Activated naive CD8-positive, alpha-beta T cell treated with anti-CD3 and anti-CD28 coated beads, Interleukin-2, amount 10 ng/mL, durations not matched to agents 7 days and 5 days (primary cell): ENCODE data around the gene ARID5A. TPM values are rescaled to one million over a fixed set of nuclear protein-coding genes. Genes with fewer than 3 reads are reported as not detected.
A peak's percentile ranks its signal among the peaks of the same experiment; 100 is the strongest.

Experiments used
- ATAC-seq: fragments of 150-1000 bp; cut with Tn5 transposase; one replicate; pipeline ENCODE4 v1.10.0; 2021; ENCODE audit warnings: low read depth, moderate library complexity
- POLR2A ChIA-PET: fragments of 350-600 bp; sonication (Branson Sonifier 250); formaldehyde crosslinking; loops from one replicate; lab custom pipeline; 2021; ENCODE audit warnings: antibody characterized with exemption; lab: Charles Lee
- DNase-seq: peaks from one replicate; pipeline ENCODE4 v3.0.0; 2021
- H3K27ac Mint-ChIP-seq: one replicate; pipeline ENCODE4 v1.8.0; 2022; ENCODE audit warnings: mild to moderate bottlenecking, mixed read lengths
- H3K27me3 Mint-ChIP-seq: one replicate; pipeline ENCODE4 v1.8.0; 2022; ENCODE audit warnings: mild to moderate bottlenecking, moderate library complexity, mixed read lengths
- H3K36me3 Mint-ChIP-seq: one replicate; pipeline ENCODE4 v1.8.0; 2021; ENCODE audit warnings: mild to moderate bottlenecking, mixed read lengths
- H3K4me1 Mint-ChIP-seq: one replicate; pipeline ENCODE4 v1.8.0; 2021; ENCODE audit warnings: mixed read lengths
- H3K4me3 Mint-ChIP-seq: one replicate; pipeline ENCODE4 v1.8.0; 2022; ENCODE audit warnings: mild to moderate bottlenecking, moderate library complexity, mixed read lengths
- H3K9me3 Mint-ChIP-seq: one replicate; pipeline ENCODE4 v1.8.0; 2021; ENCODE audit warnings: mixed read lengths
- total RNA-seq, 2 experiments: library from RNA; stranded (reverse); gene quantifications; one replicate each; pipeline ENCODE4 v1.2.3, GENCODE V29; 2021

The ARID5A gene
- total RNA-seq, 2 experiments from 2014 or later: 62.1 to 62.8 TPM

- H3K4me3 Mint-ChIP-seq: no peak overlapping the region
- POLR2A ChIA-PET: interaction anchor here (8.4 kb wide), 1 partner anchor 11 kb away, joined by 93 read pairs; the partner anchor contains the start of gene ARID5A
- H3K9me3 Mint-ChIP-seq: no peaks in the 10 kb centered on the region
- H3K27ac Mint-ChIP-seq: peak overlapping the region; percentile 23
- peaks cover 2% of the 10 kb centered on the region for H3K27me3 Mint-ChIP-seq
- no peaks in the 10 kb centered on the region for H3K36me3 Mint-ChIP-seq
- DNase-seq: no peak
- peaks cover 56% of the 10 kb centered on the region for H3K4me1 Mint-ChIP-seq
- no peak for ATAC-seq
Measured at GRCh38 chr2:96526101-96526591, 10.4 kb upstream of the ARID5A start.

GRCh38 chr2:96526615-96527285 lies 9.8 kb upstream of the ARID5A start:
- POLR2A ChIA-PET: interaction anchor here (2.0 to 8.4 kb wide), 4 partner anchors 10 to 204 kb away, joined by 8 to 93 read pairs (median 12); partner anchors contain the start of gene ARID5A
- peak overlapping the region; percentile 82 for H3K27ac Mint-ChIP-seq
- H3K4me3 Mint-ChIP-seq: peak overlapping the region; percentile 76
- ATAC-seq (no peak), DNase-seq (no peak)
- no peaks in the 10 kb centered on the region for H3K36me3 Mint-ChIP-seq
- peaks cover 59% of the 10 kb centered on the region for H3K4me1 Mint-ChIP-seq
- H3K9me3 Mint-ChIP-seq: no peaks in the 10 kb centered on the region
- peaks cover 2% of the 10 kb centered on the region for H3K27me3 Mint-ChIP-seq

- Mint-ChIP-seq H3K9me3 (no peaks in the 10 kb centered on the region), H3K4me3 (peak overlapping the region; percentile 76)
Measured at GRCh38 chr2:96527286-96528005, 9.1 kb upstream of the ARID5A start.

GRCh38 chr2:96528006-96528699 lies 8.4 kb upstream of the ARID5A start:
- POLR2A ChIA-PET: interaction anchor here (0.7 to 8.4 kb wide), 8 partner anchors 9 to 1939 kb away, joined by 3 to 93 read pairs (median 6); partner anchors contain the start of genes ARID5A and NCAPH
- peak; percentile 14 for ATAC-seq
- H3K36me3 Mint-ChIP-seq: no peaks in the 10 kb centered on the region

More at GRCh38 chr2:96527286-96528005, 9.1 kb upstream of the ARID5A start:
- ATAC-seq: peak; percentile 19
- peak; percentile 68 for DNase-seq
- Mint-ChIP-seq H3K27ac (peak overlapping the region; percentile 83), H3K27me3 (peaks cover 2% of the 10 kb centered on the region), H3K4me1 (peaks cover 65% of the 10 kb centered on the region), H3K36me3 (no peaks in the 10 kb centered on the region)
- POLR2A ChIA-PET: interaction anchor here (0.7 to 8.4 kb wide), 6 partner anchors 10 to 205 kb away, joined by 4 to 93 read pairs (median 9); partner anchors contain the start of genes ARID5A and NCAPH

GRCh38 chr2:96528700-96529375 lies 7.7 kb upstream of the ARID5A start:
- DNase-seq (no peak), ATAC-seq (no peak)
- peak overlapping the region; percentile 72 for H3K4me3 Mint-ChIP-seq
- no peaks in the 10 kb centered on the region for H3K9me3 Mint-ChIP-seq
- peaks cover 64% of the 10 kb centered on the region for H3K4me1 Mint-ChIP-seq
- H3K36me3 Mint-ChIP-seq: no peaks in the 10 kb centered on the region
- POLR2A ChIA-PET: interaction anchor here (0.7 to 8.4 kb wide), 8 partner anchors 8 to 1939 kb away, joined by 3 to 93 read pairs (median 6); partner anchors contain the start of genes ARID5A and NCAPH
- peaks cover 2% of the 10 kb centered on the region for H3K27me3 Mint-ChIP-seq
- H3K27ac Mint-ChIP-seq: peak overlapping the region; percentile 83

More at GRCh38 chr2:96528006-96528699, 8.4 kb upstream of the ARID5A start:
- H3K4me1 Mint-ChIP-seq: peaks cover 65% of the 10 kb centered on the region
- no peaks in the 10 kb centered on the region for H3K9me3 Mint-ChIP-seq
- H3K27ac Mint-ChIP-seq: peak overlapping the region; percentile 83
- no peak for DNase-seq
- H3K4me3 Mint-ChIP-seq: peak overlapping the region; percentile 72
- H3K27me3 Mint-ChIP-seq: peaks cover 2% of the 10 kb centered on the region

- Mint-ChIP-seq H3K27me3 (peaks cover 2% of the 10 kb centered on the region), H3K4me1 (peaks cover 57% of the 10 kb centered on the region), H3K4me3 (no peak overlapping the region), H3K27ac (peak overlapping the region; percentile 21), H3K9me3 (no peaks in the 10 kb centered on the region), H3K36me3 (no peaks in the 10 kb centered on the region)
- DNase-seq (no peak), ATAC-seq (no peak)
- POLR2A ChIA-PET: interaction anchor here (0.6 to 8.4 kb wide), 2 partner anchors 8 to 207 kb away, joined by 3 to 93 read pairs; partner anchors contain the start of gene ARID5A
Measured at GRCh38 chr2:96529376-96530143, 7.0 kb upstream of the ARID5A start.

- ATAC-seq (no peak), DNase-seq (no peak)
- no peaks in the 10 kb centered on the region for H3K9me3 Mint-ChIP-seq
- peaks cover 52% of the 10 kb centered on the region for H3K4me1 Mint-ChIP-seq
- H3K4me3 Mint-ChIP-seq: no peak overlapping the region
- H3K27ac Mint-ChIP-seq: no peak overlapping the region
- POLR2A ChIA-PET: interaction anchor here (0.6 to 8.4 kb wide), 2 partner anchors 7 to 208 kb away, joined by 3 to 93 read pairs; partner anchors contain the start of gene ARID5A
- no peaks in the 10 kb centered on the region for H3K36me3 Mint-ChIP-seq
- peaks cover 2% of the 10 kb centered on the region for H3K27me3 Mint-ChIP-seq
Measured at GRCh38 chr2:96530144-96530430, 6.5 kb upstream of the ARID5A start.

- no peak overlapping the region for H3K27ac Mint-ChIP-seq
- no peak for ATAC-seq
- POLR2A ChIA-PET: interaction anchor here (0.6 to 8.4 kb wide), 3 partner anchors 6 to 208 kb away, joined by 3 to 93 read pairs (median 5); partner anchors contain the start of gene ARID5A
- peaks cover 50% of the 10 kb centered on the region for H3K4me1 Mint-ChIP-seq
- H3K4me3 Mint-ChIP-seq: no peak overlapping the region
- H3K27me3 Mint-ChIP-seq: peaks cover 2% of the 10 kb centered on the region
- no peaks in the 10 kb centered on the region for H3K36me3 Mint-ChIP-seq
- H3K9me3 Mint-ChIP-seq: no peaks in the 10 kb centered on the region
- no peak for DNase-seq
Measured at GRCh38 chr2:96530474-96531357, 5.8 kb upstream of the ARID5A start.

- ATAC-seq (no peak), DNase-seq (no peak)
- H3K27ac Mint-ChIP-seq: peak overlapping the region; percentile 76
- no peaks in the 10 kb centered on the region for H3K36me3 Mint-ChIP-seq
- POLR2A ChIA-PET: interaction anchor here (0.5 to 1.3 kb wide), 4 partner anchors 8 to 327 kb away, joined by 3 to 5 read pairs (median 4); no protein-coding TSS in a partner anchor
- H3K4me1 Mint-ChIP-seq: peaks cover 50% of the 10 kb centered on the region
- no peaks in the 10 kb centered on the region for H3K9me3 Mint-ChIP-seq
- no peaks in the 10 kb centered on the region for H3K27me3 Mint-ChIP-seq
- H3K4me3 Mint-ChIP-seq: peak overlapping the region; percentile 71
Measured at GRCh38 chr2:96531366-96531765, 5.2 kb upstream of the ARID5A start.

- Mint-ChIP-seq H3K27ac (peak overlapping the region; percentile 76), H3K36me3 (no peaks in the 10 kb centered on the region), H3K9me3 (no peaks in the 10 kb centered on the region), H3K4me3 (peak overlapping the region; percentile 71), H3K4me1 (peaks cover 45% of the 10 kb centered on the region), H3K27me3 (no peaks in the 10 kb centered on the region)
- POLR2A ChIA-PET: interaction anchor here (0.5 to 2.0 kb wide), 5 partner anchors 8 to 326 kb away, joined by 3 to 7 read pairs (median 4); no protein-coding TSS in a partner anchor
- peak; percentile 67 for DNase-seq
- ATAC-seq: peak; percentile 27
Measured at GRCh38 chr2:96531872-96532505, 4.6 kb upstream of the ARID5A start.
